ENCODE results near the gene PLD3.
"Not testable (repeated sequence)": the region's sequence is repeated elsewhere in the genome, so short reads cannot be mapped to it uniquely, and the experiment has no call there.

The PLD3 gene

DNA sequence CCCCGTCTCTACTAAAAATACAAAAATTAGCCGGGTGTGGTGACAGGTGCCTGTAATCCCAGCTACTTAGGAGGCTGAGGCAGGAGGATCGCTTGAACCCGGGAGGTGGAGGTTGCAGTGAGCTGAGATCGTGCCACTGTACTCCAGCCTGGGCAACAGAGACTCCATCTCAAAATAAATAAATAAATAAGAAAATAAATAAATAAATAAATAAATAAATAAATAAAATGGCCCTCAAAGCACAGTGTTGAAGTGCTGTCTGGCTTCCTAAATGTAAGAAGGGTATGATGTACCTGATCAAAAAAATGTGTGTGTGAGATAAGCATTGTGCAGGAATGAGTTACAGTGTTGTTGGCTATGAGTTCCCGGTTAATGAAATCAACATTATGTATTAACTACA is 15.4 kb upstream of the PLD3 start:
- DNase-seq, result not testable (repeated sequence)

DNA sequence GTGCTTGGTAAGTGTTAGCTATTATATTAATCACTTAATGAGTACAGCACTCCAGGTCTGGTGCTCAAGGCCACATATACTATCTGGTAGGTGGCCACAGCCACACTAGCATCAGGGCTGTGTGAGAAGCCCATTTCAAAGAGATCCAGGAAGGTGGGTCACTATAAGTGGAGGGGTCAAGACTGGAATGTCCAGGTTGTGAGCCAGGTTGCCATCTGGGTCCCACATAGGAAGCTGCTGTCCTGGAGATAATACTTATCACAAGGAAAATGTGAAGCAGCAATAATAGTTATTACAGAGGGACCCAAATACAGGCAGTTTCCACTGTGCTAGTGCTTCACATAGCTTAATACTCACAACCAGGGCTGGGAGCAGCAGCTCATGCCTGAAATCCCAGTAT is 13.4 kb upstream of the PLD3 start:
- no peak for DNase-seq

DNA sequence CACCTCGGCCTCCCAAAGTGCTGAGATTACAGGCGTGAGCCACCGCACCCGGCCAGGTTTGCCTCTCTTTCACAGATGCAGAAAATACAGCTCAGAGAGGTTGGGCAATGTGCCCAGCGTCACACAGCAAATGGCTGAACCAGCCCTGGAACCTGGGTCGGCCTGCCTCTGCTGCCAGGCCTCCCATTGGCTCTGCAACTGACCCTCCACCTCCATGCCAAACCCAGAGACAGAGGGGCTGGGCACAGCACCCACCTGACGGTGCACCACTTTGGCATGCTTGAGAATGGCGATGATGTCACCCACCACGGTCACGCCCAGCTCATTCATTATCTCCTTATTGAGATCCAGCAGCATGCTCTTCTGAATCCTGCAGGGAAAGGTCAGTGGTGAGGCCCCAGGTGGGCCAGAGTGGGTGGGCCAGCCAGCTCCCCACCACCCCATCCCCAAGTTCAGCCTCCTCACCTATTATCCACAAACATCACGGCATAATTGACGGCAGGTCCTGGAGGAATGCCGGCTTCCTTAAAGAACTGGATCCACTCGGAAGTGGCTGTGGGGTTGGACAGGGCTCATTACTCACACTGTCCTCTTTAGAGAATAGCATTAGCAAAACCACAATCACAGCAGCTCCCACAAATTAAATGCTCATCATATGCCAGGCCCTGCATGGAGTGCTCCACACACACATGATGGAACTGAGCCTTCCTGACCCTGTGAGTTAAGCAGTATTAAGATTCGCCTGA is 12.5 kb upstream of the PLD3 start:
- DNase-seq, result no peak

DNA sequence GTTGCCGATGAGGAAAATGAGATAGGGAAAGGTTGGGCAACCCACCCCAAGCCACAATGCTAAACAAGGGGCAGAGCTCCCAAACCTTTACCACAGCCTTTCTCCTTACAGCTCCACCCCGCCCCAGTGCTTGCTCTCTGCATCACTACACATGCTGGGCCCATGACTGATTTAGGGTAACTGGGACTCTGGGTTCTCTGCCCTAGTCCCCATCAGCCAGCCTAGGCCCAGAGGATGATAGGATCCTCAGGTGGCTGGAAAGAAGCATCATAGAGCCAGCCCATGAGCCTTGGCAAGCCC is 11.9 kb upstream of the PLD3 start:
- no peak for DNase-seq

DNA sequence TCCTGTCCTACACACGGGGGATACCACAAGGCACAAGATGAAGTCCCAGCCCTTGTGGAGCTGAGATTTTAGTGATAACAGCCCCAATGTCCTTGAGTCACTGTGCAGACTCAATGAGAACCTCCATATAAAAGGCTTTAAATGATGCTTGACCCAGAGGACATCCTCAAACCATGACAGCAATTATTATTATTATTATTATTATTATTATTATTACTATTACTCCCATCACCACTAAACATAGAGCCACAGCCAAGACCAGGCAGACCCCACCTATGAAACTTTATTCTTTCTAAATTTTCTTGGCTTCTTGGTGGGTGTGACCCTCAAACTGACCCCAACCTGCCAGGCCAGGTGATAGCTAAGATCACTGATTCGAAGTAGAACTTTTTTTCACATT is 11.4 kb upstream of the PLD3 start:
- no peak for DNase-seq

DNA sequence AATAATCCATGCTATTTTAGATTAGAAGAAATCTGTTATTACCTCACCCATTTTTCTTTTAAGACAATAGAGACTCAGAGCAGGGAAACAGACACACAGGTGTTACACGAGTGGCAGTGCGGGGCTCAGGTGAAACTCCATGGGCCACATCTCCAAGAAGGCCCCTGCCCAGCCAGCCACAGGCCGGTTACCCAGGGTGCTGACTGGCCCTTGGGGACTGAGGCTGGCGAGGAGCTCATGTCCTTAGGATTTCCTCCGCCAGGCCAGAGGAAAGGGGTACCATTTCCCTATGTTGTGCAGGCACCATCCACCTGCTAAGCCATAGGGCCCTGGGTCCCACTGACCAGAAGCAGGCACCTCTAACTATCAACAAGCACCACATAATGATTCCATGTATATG is 10.9 kb upstream of the PLD3 start:
- no peak for DNase-seq

DNA sequence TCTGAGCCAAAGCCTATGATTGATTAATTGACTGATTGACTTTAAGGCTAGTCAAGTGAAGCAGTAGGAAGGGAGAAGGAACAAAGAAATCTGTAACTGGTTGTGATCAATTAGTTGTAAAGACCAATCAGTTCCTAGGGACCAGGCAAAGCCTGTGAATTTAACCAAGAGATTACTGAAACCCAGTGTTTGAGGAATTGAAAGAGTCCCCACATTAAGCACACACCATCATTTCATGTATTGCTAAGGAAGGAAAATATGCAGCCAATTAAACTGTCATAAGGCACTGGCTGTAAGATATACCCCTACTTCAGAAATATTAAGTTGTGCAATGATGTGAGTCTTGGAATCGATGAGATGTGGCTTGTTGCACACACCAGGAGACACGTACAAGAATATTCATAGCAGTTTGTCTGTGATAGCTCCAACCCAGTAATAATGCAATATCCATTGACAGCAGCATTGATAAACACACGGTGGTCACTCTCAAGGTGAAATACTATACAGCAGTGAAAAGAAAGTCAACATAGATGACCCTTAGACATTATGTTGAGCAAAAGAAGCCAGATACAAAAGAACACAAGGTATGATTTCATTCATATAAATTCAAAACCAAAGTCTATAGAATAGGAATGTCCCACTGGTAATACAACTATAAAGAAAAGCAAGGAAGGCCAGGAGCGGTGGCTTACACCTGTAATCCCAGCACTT is 9.3 kb upstream of the PLD3 start:
- DNase-seq, result no peak

DNA sequence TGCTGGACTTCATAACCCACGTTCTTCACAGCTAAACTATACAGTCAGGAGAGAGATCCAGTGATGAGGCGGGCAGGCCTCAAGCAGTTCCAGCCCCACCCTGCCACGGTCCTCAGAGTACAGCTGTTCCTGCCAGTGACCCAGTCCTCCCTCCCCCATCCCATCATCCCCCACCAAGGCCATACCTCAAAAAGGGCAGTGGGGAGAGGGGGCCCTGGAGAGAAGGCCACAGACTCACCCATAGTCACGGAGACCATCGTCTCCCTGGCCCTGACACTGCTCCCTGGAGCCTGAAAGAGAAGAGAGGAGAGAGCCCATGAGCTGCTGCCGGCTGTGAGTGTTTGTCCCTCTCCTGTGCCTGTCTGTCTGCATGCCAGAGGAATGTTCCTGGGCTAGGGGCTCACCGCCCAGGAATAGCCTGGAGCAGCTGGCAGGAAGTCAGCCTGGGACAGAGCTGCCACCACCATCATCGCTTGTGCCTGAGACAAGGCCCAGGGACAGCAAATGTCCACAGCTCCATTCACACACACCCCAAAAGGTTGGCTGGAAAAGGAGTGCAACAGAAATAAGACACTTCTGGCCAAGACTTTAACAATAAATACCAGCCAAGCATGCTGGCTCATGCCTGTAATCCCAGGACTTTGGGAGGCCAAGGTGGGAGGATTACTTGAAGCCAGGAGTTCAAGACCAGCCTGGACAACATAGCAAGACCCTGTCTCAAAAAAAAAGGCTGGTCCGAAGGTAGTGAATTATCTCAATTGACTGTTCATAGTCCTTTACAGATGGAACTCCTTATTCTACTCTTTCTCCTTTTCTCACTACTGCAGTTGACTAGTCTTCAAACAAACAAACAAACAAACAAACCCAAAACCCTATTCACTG is 6.7 kb upstream of the PLD3 start:
- no peak for DNase-seq

DNA sequence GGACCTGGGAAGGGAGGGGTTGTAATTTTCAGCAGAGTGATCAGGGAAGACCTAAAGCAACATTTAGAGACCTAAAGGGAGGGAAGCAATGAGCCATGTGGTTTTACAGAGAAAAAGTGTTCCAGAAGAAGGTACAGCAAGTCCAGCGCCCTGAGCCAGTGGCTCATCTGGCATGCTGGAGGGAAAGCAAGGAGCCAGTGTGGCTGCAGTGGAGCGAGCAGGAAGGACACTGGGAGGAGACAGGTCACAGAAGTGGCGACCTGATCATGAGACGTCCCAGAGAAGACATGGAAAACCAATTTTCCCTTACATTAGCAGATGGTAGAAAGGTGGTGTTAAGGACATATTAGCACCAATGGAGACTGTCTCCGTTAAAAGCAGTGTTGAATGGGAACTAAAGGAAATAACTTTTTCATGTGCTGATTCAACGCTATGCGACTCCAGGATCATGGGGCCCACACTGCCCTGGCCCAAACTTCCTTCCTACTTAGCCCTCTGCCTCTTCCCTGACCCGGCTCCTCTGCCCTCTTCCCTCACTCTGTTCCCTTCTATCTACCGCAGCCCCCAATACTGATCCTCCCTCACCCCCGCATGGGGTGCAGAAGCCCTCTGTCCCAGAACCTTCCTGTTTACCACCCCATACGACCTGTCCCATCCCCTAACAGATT is 5.7 kb upstream of the PLD3 start:
- DNase-seq, result no peak

DNA sequence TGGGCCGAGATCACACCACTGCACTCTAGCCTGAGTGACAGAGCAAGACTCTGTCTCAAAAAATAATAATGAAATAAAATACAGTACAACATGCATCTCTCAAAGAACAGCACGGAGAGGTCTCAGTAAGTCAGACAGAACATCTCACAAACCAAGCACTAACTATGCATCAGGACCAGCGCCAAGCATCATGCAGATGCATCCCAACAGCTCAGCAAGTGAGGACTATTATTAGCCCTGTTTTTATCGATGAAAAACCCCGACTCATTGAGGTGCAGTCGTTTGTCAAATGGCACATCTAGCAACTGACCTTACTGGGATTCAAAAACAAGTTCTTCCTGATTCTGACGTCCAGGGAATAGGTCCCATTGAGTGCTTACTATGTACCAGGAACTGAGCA is 4.1 kb upstream of the PLD3 start:
- no peak for DNase-seq

DNA sequence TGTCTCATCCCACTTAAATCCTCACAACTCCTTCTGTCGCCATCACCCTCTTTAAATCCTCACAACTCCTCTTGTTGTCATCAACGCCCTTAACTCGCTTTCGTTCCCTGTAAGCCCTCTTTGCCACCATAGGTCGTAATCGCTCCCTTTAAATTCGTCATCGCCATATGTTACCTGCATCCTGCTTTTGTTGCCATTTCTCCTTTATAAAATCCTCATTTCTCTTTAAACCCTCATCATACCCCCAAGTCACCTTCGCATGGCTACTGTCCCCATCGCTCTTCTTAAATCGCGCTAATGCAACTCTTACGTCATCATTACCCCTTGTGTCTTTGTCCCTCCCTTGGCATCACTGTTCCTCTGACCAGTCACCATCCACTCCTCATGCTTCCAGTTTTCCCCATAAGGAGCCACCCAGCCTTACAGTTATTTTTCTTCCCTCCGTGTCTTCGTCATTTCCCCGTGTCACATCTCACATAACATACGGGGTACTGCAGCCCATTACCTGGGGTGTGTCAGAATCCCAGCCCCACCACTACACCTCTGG is 539 bp downstream of the PLD3 start:
- no peak for DNase-seq

DNA sequence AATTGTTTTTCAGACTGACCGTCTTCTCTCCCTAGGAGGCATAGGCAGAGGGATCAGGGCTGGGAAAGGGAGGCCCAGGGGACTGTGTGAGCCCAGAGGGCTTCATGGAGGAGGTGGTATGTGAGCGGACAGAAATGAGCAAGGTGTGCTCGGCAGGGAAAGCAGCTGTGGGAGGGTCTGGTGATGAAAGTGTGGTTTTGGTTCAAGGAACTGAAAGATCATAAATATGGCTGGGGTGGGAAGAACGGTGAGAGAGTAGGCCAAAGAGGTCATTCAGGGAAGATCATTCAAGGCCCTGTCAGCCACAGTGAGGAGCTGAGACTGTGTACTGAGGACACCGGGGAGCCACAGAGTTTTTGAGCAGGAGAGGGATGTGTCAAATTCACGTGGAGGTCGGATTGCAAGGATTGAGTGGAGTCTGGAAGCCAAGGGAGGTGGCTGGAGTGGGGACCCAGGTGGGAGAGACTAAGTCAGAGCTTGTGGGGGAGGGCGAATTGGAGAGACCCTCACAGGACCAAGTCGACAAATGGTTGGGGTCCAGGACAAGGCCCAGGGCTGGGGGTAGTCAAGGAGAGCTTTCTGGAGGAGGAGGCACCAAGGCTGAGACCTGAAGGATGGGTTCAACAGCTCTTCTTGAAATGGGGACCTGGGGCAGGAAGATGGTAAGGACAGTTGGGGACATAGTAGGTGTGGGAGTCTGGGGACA is 7.6 kb downstream of the PLD3 start:
- no peak for DNase-seq

DNA sequence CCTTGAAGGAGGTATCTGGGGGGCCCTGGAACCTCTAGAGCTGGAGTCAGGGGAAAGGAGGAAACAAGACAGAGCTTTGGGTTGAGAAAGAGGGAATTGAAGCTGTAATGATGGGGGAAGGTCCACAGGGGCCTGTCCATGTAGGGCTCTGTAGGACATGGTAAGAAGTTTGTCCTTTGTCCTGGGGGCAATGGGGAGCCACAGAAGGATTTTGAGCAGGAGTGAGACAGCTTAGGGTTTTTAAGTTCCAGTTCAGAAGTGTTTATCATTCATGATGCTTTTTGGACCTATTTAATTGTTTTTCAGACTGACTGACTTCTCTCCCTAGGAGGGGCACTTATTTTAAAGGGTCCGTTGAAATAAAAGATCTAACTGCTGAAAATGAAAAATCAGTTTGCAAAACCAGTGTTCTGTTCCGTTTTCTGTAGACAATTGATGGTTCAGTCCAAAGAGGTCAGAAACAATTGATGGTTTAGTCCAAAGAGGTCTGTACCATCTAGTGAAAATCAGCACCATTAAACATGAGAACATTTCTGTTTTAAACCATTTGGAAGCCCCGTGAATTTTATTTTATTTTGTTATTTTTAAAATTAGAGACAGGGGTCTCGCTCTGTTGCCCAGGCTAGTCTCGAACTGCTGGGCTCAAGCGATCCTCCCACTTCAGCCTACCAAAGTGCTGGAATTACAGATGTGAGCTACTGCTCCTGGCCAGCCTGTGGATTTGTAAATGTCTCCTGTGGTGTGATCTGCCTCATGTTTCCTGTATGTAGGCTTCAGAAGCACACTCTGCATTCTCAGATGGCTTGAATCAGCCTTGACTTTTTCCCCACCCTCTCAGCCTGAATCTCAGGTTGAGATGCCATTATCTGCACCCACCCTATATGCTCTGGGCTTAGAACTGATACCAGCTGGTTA is 8.4 kb downstream of the PLD3 start:
- DNase-seq, result no peak

DNA sequence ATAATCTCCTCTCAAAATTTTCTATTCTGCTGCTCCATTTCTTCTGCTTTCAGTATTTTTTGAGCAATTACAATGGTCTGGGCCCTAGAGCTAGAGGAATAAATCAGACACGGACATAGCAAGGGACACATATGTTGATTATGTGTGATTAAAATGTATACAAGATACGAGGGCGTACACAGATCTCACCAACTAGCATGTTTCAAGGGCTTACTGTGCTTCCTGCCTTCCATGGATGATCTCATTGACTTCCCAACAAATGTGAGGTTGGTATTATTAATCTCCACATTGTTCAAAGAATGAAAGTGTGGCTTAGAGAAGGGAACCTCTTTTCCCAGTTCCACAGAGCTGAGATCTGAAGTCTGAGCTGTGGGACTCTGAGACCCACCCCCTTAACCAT is 9.1 kb downstream of the PLD3 start:
- DNase-seq, result no peak

DNA sequence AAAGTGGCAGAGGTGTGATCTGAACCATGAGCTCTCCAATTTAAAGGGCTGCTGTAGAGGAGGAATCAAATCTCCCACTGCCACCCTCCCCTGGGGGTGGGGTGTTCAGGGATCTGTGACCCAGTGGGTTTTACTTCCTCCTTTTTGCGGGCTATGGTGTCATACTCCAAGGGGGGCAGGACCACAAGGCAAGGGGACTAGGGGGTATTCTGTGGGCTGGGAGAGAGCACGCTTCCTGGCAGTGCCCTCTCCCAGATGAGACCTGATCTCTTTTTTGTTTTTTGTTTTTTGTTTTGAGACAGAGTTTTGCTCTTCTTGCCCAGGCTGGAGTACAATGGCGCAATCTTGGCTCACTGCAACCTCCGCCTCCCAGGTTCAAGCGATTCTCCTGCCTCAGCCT is 10.3 kb downstream of the PLD3 start:
- no peak for DNase-seq

DNA sequence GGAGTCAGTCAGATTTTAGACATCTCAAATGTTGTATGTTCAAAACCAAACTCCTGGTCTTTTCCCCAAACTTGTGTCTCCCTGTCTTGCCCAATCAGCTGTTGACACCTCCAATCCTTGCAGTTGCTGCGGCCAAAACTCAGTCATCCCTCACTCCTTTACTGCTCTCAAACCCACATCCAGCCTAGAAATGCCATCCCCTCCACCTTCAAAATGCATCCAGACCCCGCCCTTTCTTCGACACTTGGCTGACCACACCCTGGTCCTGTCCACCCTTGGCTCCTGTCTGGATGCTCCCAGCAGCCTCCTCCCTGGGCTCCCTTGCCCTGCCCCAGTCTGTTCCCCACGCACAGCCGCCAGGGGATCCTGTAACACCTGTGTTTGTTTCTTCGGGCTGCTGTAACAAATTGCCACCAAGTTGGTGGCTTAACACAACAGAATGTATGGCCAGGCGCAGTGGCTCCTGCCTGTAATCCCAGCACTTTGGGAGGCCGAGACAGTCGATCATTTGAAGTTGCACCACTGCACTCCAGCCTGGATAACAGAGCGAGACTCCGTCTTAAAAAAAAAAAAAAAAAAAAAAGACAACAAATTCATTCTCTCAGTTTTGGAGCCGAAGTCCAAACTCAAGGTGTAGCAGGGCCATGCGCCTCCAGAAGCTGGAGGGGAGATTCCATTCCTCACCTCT is 11.7 kb downstream of the PLD3 start:
- DNase-seq, result no peak

DNA sequence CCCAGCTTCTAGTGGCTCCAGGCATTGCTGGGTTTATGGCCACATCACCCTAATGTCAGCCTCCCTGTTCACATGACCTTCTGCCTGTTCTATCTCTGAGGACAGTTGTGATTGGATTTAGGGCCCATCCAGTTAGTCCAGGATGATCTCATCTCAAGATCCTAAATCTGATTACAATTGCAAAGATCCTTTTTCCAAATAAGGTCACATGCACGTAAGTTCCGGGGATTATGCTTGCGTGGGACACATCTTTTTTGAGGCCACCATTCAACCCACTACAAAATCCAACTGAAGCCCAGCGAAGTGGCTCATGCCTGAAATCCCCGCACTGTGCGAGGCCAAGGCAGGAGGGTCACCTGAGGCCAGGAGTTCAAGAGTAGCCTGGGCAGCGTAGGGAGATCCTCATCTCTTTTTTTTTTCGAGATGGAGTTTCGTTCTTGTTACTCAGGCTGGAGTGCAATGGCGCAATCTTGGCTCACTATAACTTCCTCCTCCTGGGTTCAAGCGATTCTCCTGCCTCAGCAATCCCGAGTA is 12.3 kb downstream of the PLD3 start:
- DNase-seq, result no peak

DNA sequence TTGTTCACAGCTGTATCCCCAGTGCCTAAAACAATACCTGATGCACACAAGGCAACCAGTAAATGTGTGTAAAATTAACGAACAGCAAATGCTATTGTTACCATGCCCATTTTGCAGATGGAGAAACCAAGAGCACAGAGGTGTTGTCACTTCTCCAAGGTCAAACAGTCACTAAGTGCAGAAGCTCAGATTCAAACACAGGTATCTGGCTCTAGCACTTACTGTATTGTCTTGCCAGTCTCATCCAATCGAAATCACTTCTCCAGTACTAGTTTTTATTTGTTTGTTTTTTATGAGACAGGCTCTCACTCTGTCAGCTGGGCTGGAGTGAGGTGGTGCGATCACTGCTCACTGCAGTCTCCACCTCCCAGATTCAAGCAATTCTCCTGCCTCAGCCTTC is 13.7 kb downstream of the PLD3 start:
- DNase-seq, result no peak

DNA sequence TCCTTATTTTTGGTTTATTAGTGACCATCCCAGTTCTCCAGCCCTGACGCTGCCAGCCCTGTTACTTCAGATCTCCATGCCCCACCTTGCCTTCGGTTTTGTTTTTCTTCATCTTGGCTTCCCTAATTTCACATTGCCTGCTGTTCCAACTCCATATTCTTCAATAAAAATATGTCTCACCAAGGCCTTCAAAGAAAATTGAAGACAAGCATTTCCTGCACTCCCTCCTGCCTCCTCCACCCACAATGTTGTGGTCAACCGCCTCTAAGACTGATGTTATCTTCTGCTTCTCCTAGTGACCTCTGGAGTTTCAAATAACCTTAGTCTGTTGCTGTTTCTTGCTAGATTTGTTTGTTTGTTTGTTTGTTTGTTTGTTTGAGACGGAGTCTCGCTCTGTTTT is 14.6 kb downstream of the PLD3 start:
- no peak for DNase-seq

DNA sequence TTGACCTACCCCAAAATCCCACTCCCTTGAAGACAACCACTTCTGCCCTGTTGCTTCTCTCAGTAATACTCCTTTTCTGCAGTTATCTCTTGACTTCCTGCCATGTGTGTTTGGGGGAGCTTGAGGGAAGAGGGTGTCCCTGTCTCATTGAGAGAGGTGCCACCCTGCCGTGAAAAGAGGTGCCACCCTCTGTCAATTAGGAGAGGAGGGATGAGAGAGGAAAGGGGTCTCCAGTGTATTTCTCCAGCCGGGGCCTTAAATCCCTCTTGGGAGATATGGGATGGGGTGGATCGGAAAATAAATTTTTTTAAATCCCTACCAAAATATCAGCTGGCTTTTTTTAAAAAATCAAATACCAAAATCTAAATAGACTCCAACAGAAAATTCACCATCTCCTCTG is 16.5 kb downstream of the PLD3 start:
- no peak for DNase-seq
